HEK293 (cell line): Measurements from ENCODE around the gene SUOX.

Experiments
- GLIS1 ChIP-seq: fragments of 450-650 bp; formaldehyde crosslinking; IDR thresholded peaks from 2 replicates; pipeline ENCODE4 v1.5.1; 2016; ENCODE audit warnings: missing biosample characterization, missing genetic modification characterization
- HIC1 ChIP-seq: fragments of 450-650 bp; formaldehyde crosslinking; IDR thresholded peaks from 2 replicates; pipeline ENCODE4 v1.5.1; 2016; ENCODE audit warnings: missing biosample characterization, missing genetic modification characterization
- KLF16 ChIP-seq: fragments of 450-650 bp; formaldehyde crosslinking; IDR thresholded peaks from 2 replicates; pipeline ENCODE4 v1.5.1; 2017; ENCODE audit warnings: missing biosample characterization, missing genetic modification characterization
- PRDM10 ChIP-seq: fragments of 450-650 bp; formaldehyde crosslinking; IDR thresholded peaks from 2 replicates; pipeline ENCODE4 v1.5.1; 2016; ENCODE audit warnings: missing biosample characterization, missing genetic modification characterization
- PRDM2 ChIP-seq: fragments of 450-650 bp; formaldehyde crosslinking; IDR thresholded peaks from 2 replicates; pipeline ENCODE4 v1.5.1; 2016; ENCODE audit warnings: missing biosample characterization, missing genetic modification characterization, borderline replicate concordance
- REST ChIP-seq: fragments of 450-650 bp; formaldehyde crosslinking; IDR thresholded peaks from 2 replicates; pipeline ENCODE4 v1.5.1; 2016; ENCODE audit warnings: missing biosample characterization, missing genetic modification characterization
- SP7 ChIP-seq: fragments of 450-650 bp; formaldehyde crosslinking; IDR thresholded peaks from 2 replicates; pipeline ENCODE4 v1.5.1; 2016; ENCODE audit warnings: missing biosample characterization, missing genetic modification characterization
- ZNF148 ChIP-seq: fragments of 450-650 bp; formaldehyde crosslinking; IDR thresholded peaks from 2 replicates; pipeline ENCODE4 v1.5.0; 2017; ENCODE audit warnings: missing biosample characterization, missing genetic modification characterization, borderline replicate concordance
- ZNF202 ChIP-seq: fragments of 450-650 bp; formaldehyde crosslinking; IDR thresholded peaks from 2 replicates; pipeline ENCODE4 v1.5.1; 2016; ENCODE audit warnings: missing biosample characterization, missing genetic modification characterization, borderline replicate concordance
- ZNF292 ChIP-seq: fragments of 450-650 bp; formaldehyde crosslinking; IDR thresholded peaks from 2 replicates; pipeline ENCODE4 v1.5.1; 2016; ENCODE audit warnings: low read depth, missing biosample characterization, missing genetic modification characterization, borderline replicate concordance
- ZNF311 ChIP-seq: fragments of 450-650 bp; formaldehyde crosslinking; IDR thresholded peaks from 2 replicates; pipeline ENCODE4 v1.5.1; 2017; ENCODE audit warnings: missing biosample characterization, missing genetic modification characterization, borderline replicate concordance
- ZNF350 ChIP-seq: fragments of 450-650 bp; formaldehyde crosslinking; IDR thresholded peaks from 2 replicates; pipeline ENCODE4 v1.5.0; 2017; ENCODE audit warnings: missing biosample characterization, mild to moderate bottlenecking, missing genetic modification characterization
- ZNF362 ChIP-seq: fragments of 450-650 bp; formaldehyde crosslinking; IDR thresholded peaks from 2 replicates; pipeline ENCODE4 v1.5.1; 2016; ENCODE audit warnings: missing biosample characterization, missing genetic modification characterization
- ZNF48 ChIP-seq: fragments of 450-650 bp; formaldehyde crosslinking; IDR thresholded peaks from 2 replicates; pipeline ENCODE4 v1.5.1; 2016; ENCODE audit warnings: missing biosample characterization, missing genetic modification characterization
- ZNF626 ChIP-seq: fragments of 450-650 bp; sonication (Bioruptor Pico); formaldehyde crosslinking; IDR thresholded peaks from 2 replicates; pipeline ENCODE4 v1.5.1; 2018; ENCODE audit warnings: missing biosample characterization, missing genetic modification characterization, inconsistent platforms
- ZNF658 ChIP-seq: fragments of 450-650 bp; formaldehyde crosslinking; IDR thresholded peaks from 2 replicates; pipeline ENCODE4; 2016; ENCODE audit warnings: missing biosample characterization, missing genetic modification characterization
- ZNF660 ChIP-seq: fragments of 450-650 bp; IDR thresholded peaks from 2 replicates; pipeline ENCODE4 v1.5.1; 2018; ENCODE audit warnings: missing biosample characterization, mild to moderate bottlenecking, missing genetic modification characterization
- ZNF785 ChIP-seq: fragments of 450-650 bp; formaldehyde crosslinking; IDR thresholded peaks from 2 replicates; pipeline ENCODE4 v1.5.1; 2016; ENCODE audit warnings: missing biosample characterization, missing genetic modification characterization
- ZNF837 ChIP-seq: fragments of 450-650 bp; formaldehyde crosslinking; IDR thresholded peaks from 2 replicates; pipeline ENCODE4 v1.5.1; 2016; ENCODE audit warnings: missing biosample characterization, missing genetic modification characterization

The SUOX gene

GRCh38 chr12:55973599-55974307 lies 23.3 kb upstream of the SUOX start, which contains the start of gene RAB5B (continued):
- TF ChIP-seq ZNF837 (tag by site-specific recombination) (no peak), KLF16 (tag by site-specific recombination) (peak; percentile 77), PRDM2 (tag by site-specific recombination) (no peak), PRDM10 (tag by site-specific recombination) (no peak), ZNF48 (no peak), ZNF362 (tag by site-specific recombination) (no peak), ZNF350 (no peak), SP7 (peak; percentile 72; the same call in 1 of the 2 replicates), ZNF785 (tag by site-specific recombination) (no peak), ZNF292 (tag by site-specific recombination) (no peak), ZNF626 (no peak), HIC1 (tag by site-specific recombination) (no peak), ZNF148 (tag by site-specific recombination) (no peak), ZNF660 (0 out of 2 replicates have a peak, but pooled peaks have one; percentile 25), GLIS1 (tag by site-specific recombination) (no peak), ZNF311 (tag by site-specific recombination) (no peak), REST (tag by site-specific recombination) (no peak; the same call in 1 of the 2 replicates), ZNF658 (no peak), ZNF202 (tag by site-specific recombination) (no peak)
